Measurements from ENCODE around the gene NAP1L4. TPM values are rescaled to one million over a fixed set of nuclear protein-coding genes. Genes with fewer than 3 reads are reported as not detected.
"Not testable (repeated sequence)": the region's sequence is repeated elsewhere in the genome, so short reads cannot be mapped to it uniquely, and the experiment has no call there.

The NAP1L4 gene
- total RNA-seq, 1 experiment from 2014 or later: 80.5 TPM

DNA sequence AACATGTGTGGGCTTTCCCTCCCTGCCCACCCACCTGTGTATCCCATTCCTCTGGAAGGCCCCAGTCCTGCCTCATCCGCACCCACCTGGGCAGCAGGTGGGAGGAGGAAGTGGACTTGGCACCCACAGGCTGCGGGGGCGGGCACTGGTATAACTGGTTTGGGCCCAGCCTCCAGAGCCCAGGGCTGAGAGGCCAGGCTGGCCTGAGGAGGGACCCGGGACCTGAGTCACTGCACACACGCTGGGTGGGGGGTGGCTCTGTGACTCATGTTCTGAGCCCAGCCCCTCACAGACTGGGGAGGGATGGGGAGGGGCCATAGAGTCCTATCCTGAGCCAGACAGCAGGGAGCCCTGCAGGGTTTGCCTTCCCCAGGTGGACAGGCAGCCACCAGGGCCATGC, 79.6 kb downstream of the NAP1L4 start:
- H3K27me3 ChIP-seq (ENCODE audit: low read length): no peaks in the 10 kb centered on the region
- H3K9me3 ChIP-seq (ENCODE audit: low read length): no peaks in the 10 kb centered on the region
- no peak overlapping the region for H3K27ac ChIP-seq (ENCODE audit: low read length)
- peaks cover 9% of the 10 kb centered on the region for H3K4me1 ChIP-seq (ENCODE audit: low read length)
- H3K36me3 ChIP-seq (ENCODE audit: insufficient read depth, low read length): no peaks in the 10 kb centered on the region
- H3K4me2 ChIP-seq (ENCODE audit: low read depth, low read length, poor library complexity, severe bottlenecking): no peak overlapping the region
- no peaks in the 10 kb centered on the region for H4K20me1 ChIP-seq (ENCODE audit: insufficient read depth, low read depth, low read length)
- no peaks in the 10 kb centered on the region for H3K9me2 ChIP-seq (replicated peaks; ENCODE audit: insufficient read depth, low read length)
- no peaks in the 10 kb centered on the region for H3K79me2 ChIP-seq (ENCODE audit: low read length)
- DNase-seq: no peak
- no peak overlapping the region for H3K4me3 ChIP-seq (ENCODE audit: low read length)
- no peak overlapping the region for H2AFZ ChIP-seq (ENCODE audit: low read length)
- H3K9ac ChIP-seq (ENCODE audit: low read length): no peak overlapping the region

GRCh38 chr11:2911785-2912391, 80.2 kb downstream of the NAP1L4 start:
- no peak overlapping the region for H3K4me2 ChIP-seq (ENCODE audit: low read depth, low read length, poor library complexity, severe bottlenecking)

GRCh38 chr11:2911088-2911784, 80.9 kb downstream of the NAP1L4 start:
- Histone ChIP-seq H4K20me1 (ENCODE audit: insufficient read depth, low read depth, low read length) (no peaks in the 10 kb centered on the region), H3K36me3 (ENCODE audit: insufficient read depth, low read length) (no peaks in the 10 kb centered on the region), H3K9ac (ENCODE audit: low read length) (no peak overlapping the region), H3K9me2 (replicated peaks; ENCODE audit: insufficient read depth, low read length) (no peaks in the 10 kb centered on the region), H3K9me3 (ENCODE audit: low read length) (no peaks in the 10 kb centered on the region), H3K4me1 (ENCODE audit: low read length) (peaks cover 9% of the 10 kb centered on the region), H3K4me2 (ENCODE audit: low read depth, low read length, poor library complexity, severe bottlenecking) (no peak overlapping the region), H3K27me3 (ENCODE audit: low read length) (no peaks in the 10 kb centered on the region), H2AFZ (ENCODE audit: low read length) (no peak overlapping the region), H3K4me3 (ENCODE audit: low read length) (no peak overlapping the region), H3K27ac (ENCODE audit: low read length) (no peak overlapping the region), H3K79me2 (ENCODE audit: low read length) (no peaks in the 10 kb centered on the region)
- no peak for DNase-seq

More at GRCh38 chr11:2911785-2912391, 80.2 kb downstream of the NAP1L4 start:
- no peak overlapping the region for H2AFZ ChIP-seq (ENCODE audit: low read length)
- H3K9me3 ChIP-seq (ENCODE audit: low read length): no peaks in the 10 kb centered on the region
- no peaks in the 10 kb centered on the region for H3K27me3 ChIP-seq (ENCODE audit: low read length)
- H3K9ac ChIP-seq (ENCODE audit: low read length): no peak overlapping the region
- H3K79me2 ChIP-seq (ENCODE audit: low read length): no peaks in the 10 kb centered on the region
- H4K20me1 ChIP-seq (ENCODE audit: insufficient read depth, low read depth, low read length): no peaks in the 10 kb centered on the region
- H3K9me2 ChIP-seq (replicated peaks; ENCODE audit: insufficient read depth, low read length): no peaks in the 10 kb centered on the region
- H3K4me1 ChIP-seq (ENCODE audit: low read length): peaks cover 9% of the 10 kb centered on the region
- no peaks in the 10 kb centered on the region for H3K36me3 ChIP-seq (ENCODE audit: insufficient read depth, low read length)
- no peak overlapping the region for H3K4me3 ChIP-seq (ENCODE audit: low read length)
- H3K27ac ChIP-seq (ENCODE audit: low read length): no peak overlapping the region
- no peak for DNase-seq

DNA sequence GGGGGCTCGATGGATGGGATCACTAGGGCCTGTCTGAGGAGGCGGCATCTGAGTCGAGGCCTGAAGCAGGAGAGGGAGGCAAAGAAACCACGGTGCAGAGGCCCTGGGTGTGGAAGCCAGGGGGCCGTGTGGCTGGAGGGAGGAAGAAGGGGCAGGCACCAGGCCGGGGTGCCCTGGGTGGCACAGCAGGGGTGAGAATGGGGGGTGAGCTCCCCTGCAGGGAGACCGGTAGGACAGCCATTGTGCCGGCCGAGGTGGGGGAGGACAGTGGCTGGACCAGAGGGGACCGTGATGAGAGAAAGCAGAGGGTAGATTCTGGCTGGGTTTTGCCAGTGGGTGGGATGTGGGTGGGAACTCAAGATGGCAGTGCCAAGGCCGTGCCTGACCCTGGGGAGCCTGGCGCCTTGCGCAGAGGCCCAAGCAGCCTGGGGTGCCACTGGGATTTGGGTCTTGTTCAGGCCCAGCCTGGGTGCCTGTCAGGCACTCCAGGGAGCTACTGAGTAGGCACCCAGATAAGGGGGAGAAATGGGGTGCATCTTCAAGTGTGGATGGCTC, 81.7 kb downstream of the NAP1L4 start:
- H3K36me3 ChIP-seq (ENCODE audit: insufficient read depth, low read length): no peaks in the 10 kb centered on the region
- no peak overlapping the region for H3K27ac ChIP-seq (ENCODE audit: low read length)
- H4K20me1 ChIP-seq (ENCODE audit: insufficient read depth, low read depth, low read length): no peaks in the 10 kb centered on the region
- H3K4me1 ChIP-seq (ENCODE audit: low read length): peaks cover 9% of the 10 kb centered on the region
- H3K4me2 ChIP-seq (ENCODE audit: low read depth, low read length, poor library complexity, severe bottlenecking): no peak overlapping the region
- H2AFZ ChIP-seq (ENCODE audit: low read length): no peak overlapping the region
- H3K27me3 ChIP-seq (ENCODE audit: low read length): no peaks in the 10 kb centered on the region
- DNase-seq: no peak
- no peak overlapping the region for H3K9ac ChIP-seq (ENCODE audit: low read length)
- no peaks in the 10 kb centered on the region for H3K79me2 ChIP-seq (ENCODE audit: low read length)
- no peaks in the 10 kb centered on the region for H3K9me3 ChIP-seq (ENCODE audit: low read length)
- H3K4me3 ChIP-seq (ENCODE audit: low read length): no peak overlapping the region
- no peaks in the 10 kb centered on the region for H3K9me2 ChIP-seq (replicated peaks; ENCODE audit: insufficient read depth, low read length)

GRCh38 chr11:2909133-2909902, 82.8 kb downstream of the NAP1L4 start:
- Histone ChIP-seq H3K27ac (ENCODE audit: low read length) (no peak overlapping the region), H3K79me2 (ENCODE audit: low read length) (no peaks in the 10 kb centered on the region), H3K9me3 (ENCODE audit: low read length) (no peaks in the 10 kb centered on the region), H3K9ac (ENCODE audit: low read length) (no peak overlapping the region), H2AFZ (ENCODE audit: low read length) (no peak overlapping the region), H3K4me2 (ENCODE audit: low read depth, low read length, poor library complexity, severe bottlenecking) (no peak overlapping the region), H3K4me1 (ENCODE audit: low read length) (peaks cover 9% of the 10 kb centered on the region), H3K27me3 (ENCODE audit: low read length) (no peaks in the 10 kb centered on the region), H3K36me3 (ENCODE audit: insufficient read depth, low read length) (no peaks in the 10 kb centered on the region), H3K9me2 (replicated peaks; ENCODE audit: insufficient read depth, low read length) (no peaks in the 10 kb centered on the region), H4K20me1 (ENCODE audit: insufficient read depth, low read depth, low read length) (no peaks in the 10 kb centered on the region), H3K4me3 (ENCODE audit: low read length) (no peak overlapping the region)
- no peak for DNase-seq

DNA sequence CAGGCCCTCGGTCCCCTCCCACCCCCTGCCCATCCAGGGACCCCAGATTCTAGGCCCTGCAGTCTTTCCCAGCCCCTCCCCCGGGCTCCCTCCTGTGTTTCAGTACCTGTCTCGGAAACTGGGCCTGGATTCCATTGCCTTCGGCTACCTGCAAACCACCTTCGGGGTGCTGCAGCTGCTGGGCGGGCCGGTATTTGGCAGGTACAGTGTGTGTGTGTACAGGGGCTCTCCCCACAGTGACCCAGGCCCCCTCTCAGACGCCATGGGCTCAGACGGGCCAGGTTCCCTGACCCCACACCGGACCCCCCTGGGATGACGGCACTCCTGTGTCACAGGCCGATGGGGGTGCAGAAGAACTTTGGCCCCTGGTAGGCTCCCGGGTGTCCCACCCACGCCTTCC, 84.0 kb downstream of the NAP1L4 start:
- no peak for DNase-seq
- Histone ChIP-seq H3K9ac (ENCODE audit: low read length) (no peak overlapping the region), H3K27me3 (ENCODE audit: low read length) (no peaks in the 10 kb centered on the region), H3K79me2 (ENCODE audit: low read length) (no peaks in the 10 kb centered on the region), H3K4me3 (ENCODE audit: low read length) (no peak overlapping the region), H2AFZ (ENCODE audit: low read length) (no peak overlapping the region), H3K4me2 (ENCODE audit: low read depth, low read length, poor library complexity, severe bottlenecking) (no peak overlapping the region), H3K4me1 (ENCODE audit: low read length) (peaks cover 2% of the 10 kb centered on the region), H4K20me1 (ENCODE audit: insufficient read depth, low read depth, low read length) (no peaks in the 10 kb centered on the region), H3K27ac (ENCODE audit: low read length) (no peak overlapping the region), H3K9me2 (replicated peaks; ENCODE audit: insufficient read depth, low read length) (no peaks in the 10 kb centered on the region), H3K36me3 (ENCODE audit: insufficient read depth, low read length) (no peaks in the 10 kb centered on the region), H3K9me3 (ENCODE audit: low read length) (no peaks in the 10 kb centered on the region)

GRCh38 chr11:2905299-2905698, 86.8 kb downstream of the NAP1L4 start:
- not testable (repeated sequence) for H3K27ac ChIP-seq (ENCODE audit: low read length); H4K20me1 ChIP-seq (ENCODE audit: insufficient read depth, low read depth, low read length); H3K9ac ChIP-seq (ENCODE audit: low read length); H3K9me2 ChIP-seq (replicated peaks; ENCODE audit: insufficient read depth, low read length); H3K4me2 ChIP-seq (ENCODE audit: low read depth, low read length, poor library complexity, severe bottlenecking); H3K27me3 ChIP-seq (ENCODE audit: low read length); H3K4me3 ChIP-seq (ENCODE audit: low read length); H2AFZ ChIP-seq (ENCODE audit: low read length); H3K9me3 ChIP-seq (ENCODE audit: low read length); H3K79me2 ChIP-seq (ENCODE audit: low read length); H3K36me3 ChIP-seq (ENCODE audit: insufficient read depth, low read length); DNase-seq
- H3K4me1 ChIP-seq (ENCODE audit: low read length): peaks cover 18% of the 10 kb centered on the region

Measured in Karpas-422 (cell line).